Activated naive CD4-positive, alpha-beta T cell treated with anti-CD3 and anti-CD28 coated beads, Interleukin-2, amount 50 U/mL, for 72 hours (primary cell): ENCODE data around the gene VASH2. TPM values are rescaled to one million over a fixed set of nuclear protein-coding genes. Genes with fewer than 3 reads are reported as not detected.
"Not testable (repeated sequence)": the region's sequence is repeated elsewhere in the genome, so short reads cannot be mapped to it uniquely, and the experiment has no call there.

Experiments
- ATAC-seq, 2 donors: fragments of 150-1000 bp; cut with Tn5 transposase; 2 replicates each; pipeline ENCODE4 v1.10.0; 2021; ENCODE audit warnings: mild to moderate bottlenecking in 2 of 2, moderate library complexity in 2 of 2
- DNase-seq, 2 donors: peaks; one replicate each; pipeline ENCODE4 v3.0.0; 2021 to 2022; ENCODE audit warnings: low spot score in 2 of 2
- H3K27ac Mint-ChIP-seq, 2 donors: one replicate each; pipeline ENCODE4 v1.8.0; 2022; ENCODE audit warnings: mild to moderate bottlenecking in 2 of 2, mixed read lengths in 2 of 2
- H3K36me3 Mint-ChIP-seq, 2 donors: one replicate each; pipeline ENCODE4 v1.8.0; 2022; ENCODE audit warnings: mixed read lengths in 2 of 2
- H3K9me3 Mint-ChIP-seq, 2 donors: one replicate each; pipeline ENCODE4 v1.8.0; 2022; ENCODE audit warnings: mixed read lengths in 2 of 2
- total RNA-seq, 2 donors: library from RNA; stranded (reverse); gene quantifications; one replicate each; pipeline ENCODE4 v1.2.3, GENCODE V29; 2022

Gene VASH2
- total RNA-seq, 2 donors from 2014 or later, result 0.20 to 0.39 TPM

GRCh38 chr1:212982430-212983152 is 32.2 kb downstream of the VASH2 start:
- no peaks in the 10 kb centered on the region for H3K9me3 Mint-ChIP-seq
- DNase-seq (no peak), ATAC-seq (no peak)
- H3K36me3 Mint-ChIP-seq, result no peaks in the 10 kb centered on the region
- no peak overlapping the region for H3K27ac Mint-ChIP-seq

- ATAC-seq, result no peak
- Mint-ChIP-seq H3K36me3 (no peaks in the 10 kb centered on the region), H3K9me3 (no peaks in the 10 kb centered on the region), H3K27ac (no peak overlapping the region)
- DNase-seq, result no peak
These were observed 33.1 kb downstream of the VASH2 start for GRCh38 chr1:212983482-212983881.

- no peaks in the 10 kb centered on the region for H3K9me3 Mint-ChIP-seq
- no peak for DNase-seq
- no peak overlapping the region for H3K27ac Mint-ChIP-seq
- H3K36me3 Mint-ChIP-seq, result no peaks in the 10 kb centered on the region
- ATAC-seq, result no peak
These were observed 34.4 kb downstream of the VASH2 start for GRCh38 chr1:212984522-212985291.

GRCh38 chr1:212986551-212986950 is 36.2 kb downstream of the VASH2 start:
- ATAC-seq, result no peak
- no peak for DNase-seq
- peak overlapping the region; percentile 11 to 31 for H3K27ac Mint-ChIP-seq
- no peaks in the 10 kb centered on the region for H3K36me3 Mint-ChIP-seq
- H3K9me3 Mint-ChIP-seq, result no peaks in the 10 kb centered on the region

- H3K9me3 Mint-ChIP-seq, result no peaks in the 10 kb centered on the region
- no peak overlapping the region for H3K27ac Mint-ChIP-seq
- ATAC-seq (no peak), DNase-seq (no peak)
- H3K36me3 Mint-ChIP-seq, result no peaks in the 10 kb centered on the region
These were observed 37.5 kb downstream of the VASH2 start for GRCh38 chr1:212987702-212988322.

GRCh38 chr1:212990276-212990675 is 39.9 kb downstream of the VASH2 start:
- DNase-seq, result no peak
- ATAC-seq, result no peak
- Mint-ChIP-seq H3K9me3 (no peaks in the 10 kb centered on the region), H3K27ac (peak overlapping the region in 1 of 2 donors; percentile 44), H3K36me3 (no peaks in the 10 kb centered on the region)

- ATAC-seq, DNase-seq, H3K36me3 Mint-ChIP-seq, H3K9me3 Mint-ChIP-seq, H3K27ac Mint-ChIP-seq: not testable (repeated sequence)
These were observed 43.6 kb downstream of the VASH2 start for GRCh38 chr1:212993960-212994359.

- Mint-ChIP-seq H3K36me3 (peaks cover 4 to 9% of the 10 kb centered on the region in 2 donors), H3K9me3 (no peaks in the 10 kb centered on the region), H3K27ac (no peak overlapping the region)
- DNase-seq (no peak), ATAC-seq (no peak)
These were observed 44.6 kb downstream of the VASH2 start for GRCh38 chr1:212994926-212995325.

- DNase-seq, result peak in 1 of 2 donors; percentile 31
- peak; percentile 82 to 98 for ATAC-seq
- Mint-ChIP-seq H3K9me3 (no peaks in the 10 kb centered on the region), H3K36me3 (peaks cover 4 to 6% of the 10 kb centered on the region in 2 donors), H3K27ac (peak overlapping the region in 1 of 2 donors; percentile 46)
These were observed 52.9 kb downstream of the VASH2 start for GRCh38 chr1:213003256-213003655.

- Mint-ChIP-seq H3K9me3 (no peaks in the 10 kb centered on the region), H3K36me3 (peaks cover 0 to 7% of the 10 kb centered on the region in 2 donors), H3K27ac (peak overlapping the region in 1 of 2 donors; percentile 20)
- no peak for DNase-seq
- peak; percentile 37 to 68 for ATAC-seq
These were observed 58.2 kb downstream of the VASH2 start for GRCh38 chr1:213008564-213008963.

- peak overlapping the region; percentile 85 to 98 for H3K27ac Mint-ChIP-seq
- DNase-seq (peak in 1 of 2 donors; percentile 4), ATAC-seq (no peak)
- no peaks in the 10 kb centered on the region for H3K9me3 Mint-ChIP-seq
- H3K36me3 Mint-ChIP-seq, result peaks cover 9 to 17% of the 10 kb centered on the region in 2 donors
These were observed 64.3 kb downstream of the VASH2 start for GRCh38 chr1:213014642-213015041.

GRCh38 chr1:213015099-213016050 is 65.0 kb downstream of the VASH2 start, which contains the start of gene ANGEL2:
TSS of gene ANGEL2 (minus strand) at chr1:213015867. CDS start at chr1:213015671, 196 bp downstream.
- H3K9me3 Mint-ChIP-seq, result no peaks in the 10 kb centered on the region
- H3K36me3 Mint-ChIP-seq, result peaks cover 9 to 17% of the 10 kb centered on the region in 2 donors
- ATAC-seq, result peak; percentile 91 to 98
- DNase-seq, result peak; percentile 91 to 92
- H3K27ac Mint-ChIP-seq, result peak within 1 kb of the TSS; percentile 98 to 100

GRCh38 chr1:213017447-213018273 is 67.3 kb downstream of the VASH2 start:
- DNase-seq (no peak), ATAC-seq (no peak)
- no peak overlapping the region for H3K27ac Mint-ChIP-seq
- no peaks in the 10 kb centered on the region for H3K9me3 Mint-ChIP-seq
- peaks cover 9 to 10% of the 10 kb centered on the region in 2 donors for H3K36me3 Mint-ChIP-seq

GRCh38 chr1:213019450-213019849 is 69.1 kb downstream of the VASH2 start:
- no peak for ATAC-seq

GRCh38 chr1:213020016-213020415 is 69.7 kb downstream of the VASH2 start:
- Mint-ChIP-seq H3K36me3 (peaks cover 7 to 8% of the 10 kb centered on the region in 2 donors), H3K27ac (no peak overlapping the region), H3K9me3 (no peaks in the 10 kb centered on the region)
- ATAC-seq, result no peak
- no peak for DNase-seq

More at GRCh38 chr1:213019450-213019849, 69.1 kb downstream of the VASH2 start:
- DNase-seq, result no peak
- Mint-ChIP-seq H3K9me3 (no peaks in the 10 kb centered on the region), H3K36me3 (peaks cover 9 to 10% of the 10 kb centered on the region in 2 donors), H3K27ac (no peak overlapping the region)
